Fibroblast of lung (primary cell): ENCODE data around the gene HOXA1. TPM values are rescaled to one million over a fixed set of nuclear protein-coding genes. Genes with fewer than 3 reads are reported as not detected.

ENCODE experiments used
- DNase-seq, 2 donors: peaks; one replicate each; pipeline versions ENCODE4 v3.0.0 to v3.0.0-alpha.2; 2010; ENCODE audit warnings: low read depth in 2 of 2
- H2AFZ ChIP-seq: 2 replicates; pipeline ENCODE4 v1.5.1; 2012; ENCODE audit warnings: low read length, control low read depth, inconsistent platforms
- H3K27ac ChIP-seq: 2 replicates; pipeline ENCODE4 v1.5.1; 2011; ENCODE audit warnings: low read length, control low read depth; ENCODE audit not compliant: insufficient read depth
- H3K27me3 ChIP-seq: 2 replicates; pipeline ENCODE4 v1.5.1; 2011; ENCODE audit warnings: mild to moderate bottlenecking, low read length; ENCODE audit not compliant: control insufficient read depth, insufficient read depth
- H3K36me3 ChIP-seq: 2 replicates; pipeline ENCODE4 v1.5.1; 2011; ENCODE audit warnings: low read length; ENCODE audit not compliant: control insufficient read depth, insufficient read depth
- H3K4me1 ChIP-seq: 2 replicates; pipeline ENCODE4 v1.5.1; 2011; ENCODE audit warnings: low read length; ENCODE audit not compliant: control insufficient read depth, insufficient read depth; ENCODE audit errors: extremely low read depth
- H3K4me2 ChIP-seq: 2 replicates; pipeline ENCODE4 v1.5.1; 2011; ENCODE audit warnings: low read length, control low read depth; ENCODE audit not compliant: insufficient read depth; ENCODE audit errors: extremely low read depth
- H3K4me3 ChIP-seq, 4 experiments: fragments of 200-600 bp in 1 of 4; sonication (generic) in 1 of 4; replicated peaks in 1 of 4; 2 replicates each; pipeline ENCODE4 v1.5.1; 2011 to 2016; ENCODE audit warnings: low read length in 4 of 4, low read depth in 3 of 4, mild to moderate bottlenecking in 3 of 4, control low read depth in 2 of 4, inconsistent platforms in 1 of 4, mixed read lengths in 1 of 4; ENCODE audit not compliant: insufficient read depth in 1 of 4; ENCODE audit errors: control extremely low read depth in 1 of 4
- H3K79me2 ChIP-seq: 2 replicates; pipeline ENCODE4 v1.5.1; 2012; ENCODE audit warnings: mild to moderate bottlenecking, low read length, inconsistent platforms; ENCODE audit not compliant: control insufficient read depth, insufficient read depth
- H3K9ac ChIP-seq: 2 replicates; pipeline ENCODE4 v1.5.1; 2011; ENCODE audit warnings: mild to moderate bottlenecking, low read length, control low read depth; ENCODE audit not compliant: insufficient read depth
- H3K9me3 ChIP-seq: 2 replicates; pipeline ENCODE4 v1.5.1; 2012; ENCODE audit warnings: low read depth, low read length; ENCODE audit not compliant: control insufficient read depth, insufficient read depth
- H4K20me1 ChIP-seq: 2 replicates; pipeline ENCODE4 v1.5.1; 2011; ENCODE audit warnings: low read length; ENCODE audit not compliant: control insufficient read depth, insufficient read depth; ENCODE audit errors: extremely low read depth
- CTCF ChIP-seq, 2 donors: IDR thresholded peaks in 1 of 2; conservative IDR thresholded peaks in 1 of 2; 1 replicate in 1 of 2; 2 replicates in 1 of 2; pipeline ENCODE4 v1.5.1; 2011 to 2012; ENCODE audit warnings: low read length in 2 of 2, control low read depth in 1 of 2, inconsistent platforms in 1 of 2, low read depth in 1 of 2, mild to moderate bottlenecking in 1 of 2
- EZH2 ChIP-seq: IDR thresholded peaks from 2 replicates; pipeline ENCODE4 v1.5.1; 2012; ENCODE audit warnings: low read length, control low read depth, mild to moderate bottlenecking; ENCODE audit errors: missing control alignments
- polyA plus RNA-seq, 2 donors: library from polyadenylated mRNA; depleted of rRNA in 1 of 2; stranded (reverse) in 1 of 2; unstranded in 1 of 2; fragments of >200 nt; gene quantifications; 2 replicates each; pipeline ENCODE4 v1.2.1, GENCODE V29; 2011 to 2012; ENCODE audit warnings: missing spikeins in 1 of 2
- total RNA-seq: library from RNA; depleted of rRNA; stranded (reverse); fragments of >200 nt; gene quantifications from 2 replicates; pipeline ENCODE4 v1.2.1, GENCODE V29; 2014

HOXA1 gene
- total and polyA plus RNA-seq, 2 donors (not counting 1 experiment from before 2014, with no cell fraction given): 0.50 to 0.83 TPM

DNA sequence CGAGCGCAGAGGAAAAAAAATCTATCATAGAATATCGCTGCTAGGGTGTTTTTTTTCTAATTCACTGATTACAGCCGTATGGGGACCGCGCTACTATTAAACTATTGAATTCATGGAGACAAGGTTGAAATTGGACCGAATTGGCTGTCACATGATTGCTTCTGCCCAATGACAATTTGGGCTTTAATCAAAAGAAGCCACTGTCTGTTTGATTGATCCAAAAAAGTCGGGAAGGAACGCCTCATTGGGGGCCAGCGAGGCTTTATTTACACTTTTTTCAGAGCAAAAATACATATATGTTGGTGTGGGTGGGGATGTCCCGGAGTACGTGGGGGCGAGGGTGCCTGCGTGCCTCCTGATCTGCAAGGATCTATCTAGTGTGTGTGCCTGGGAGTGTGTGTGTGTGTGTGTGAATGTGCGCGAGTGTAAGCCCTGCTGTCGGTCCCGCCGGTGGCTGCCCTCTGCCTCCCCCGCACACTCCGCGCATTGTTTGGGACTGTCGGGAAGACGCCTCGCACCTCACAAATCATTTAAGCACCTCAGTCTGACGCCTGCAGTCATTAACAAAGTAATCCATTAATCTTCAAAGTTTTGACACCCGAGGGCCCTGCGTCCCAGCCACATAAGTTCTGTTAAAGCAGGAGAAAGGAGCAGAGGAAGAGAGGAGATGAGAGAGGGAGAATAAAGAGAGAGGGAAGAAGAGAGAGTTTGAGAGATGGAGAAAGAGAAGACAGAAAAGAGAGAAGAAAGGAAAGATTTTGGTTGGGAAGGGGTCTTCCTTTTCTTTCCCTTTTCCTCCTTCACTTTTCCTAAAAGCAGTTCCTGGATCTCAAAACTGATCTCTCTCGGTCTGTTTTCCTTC, 7.0 kb upstream of the HOXA1 start, which contains the start of gene HOXA2:
TSS of gene HOXA2 (minus strand) at position 103 of the 862 bp plus-strand sequence. CDS start 183 bp downstream, outside the sequence.
- peak within 1 kb of the TSS; percentile 74 for H3K9ac ChIP-seq
- peak within 1 kb of the TSS; percentile 52 to 93 (median 81) for H3K4me3 ChIP-seq
- no peaks in the 10 kb centered on the region for H3K9me3 ChIP-seq
- DNase-seq: peak; percentile 85 to 91
- no peaks in the 10 kb centered on the region for H3K27me3 ChIP-seq
- H3K27ac ChIP-seq: peak within 1 kb of the TSS; percentile 95
- no peaks in the 10 kb centered on the region for H4K20me1 ChIP-seq
- no peaks in the 10 kb centered on the region for H3K36me3 ChIP-seq
- peaks cover 24% of the 10 kb centered on the region for H3K4me1 ChIP-seq
- H3K4me2 ChIP-seq: peak within 1 kb of the TSS; percentile 97
- H2AFZ ChIP-seq: no peak within 1 kb of the TSS
- peaks cover 83% of the 10 kb centered on the region for H3K79me2 ChIP-seq
- TF ChIP-seq EZH2: no peak
- no peak for TF ChIP-seq CTCF (conservative IDR thresholded peaks at IDR 0.05 in 1 of 2, IDR thresholded peaks at IDR 0.05 in 1 of 2; ENCODE audit: low read depth in 1 of 2, low read length in 2 of 2)

DNA sequence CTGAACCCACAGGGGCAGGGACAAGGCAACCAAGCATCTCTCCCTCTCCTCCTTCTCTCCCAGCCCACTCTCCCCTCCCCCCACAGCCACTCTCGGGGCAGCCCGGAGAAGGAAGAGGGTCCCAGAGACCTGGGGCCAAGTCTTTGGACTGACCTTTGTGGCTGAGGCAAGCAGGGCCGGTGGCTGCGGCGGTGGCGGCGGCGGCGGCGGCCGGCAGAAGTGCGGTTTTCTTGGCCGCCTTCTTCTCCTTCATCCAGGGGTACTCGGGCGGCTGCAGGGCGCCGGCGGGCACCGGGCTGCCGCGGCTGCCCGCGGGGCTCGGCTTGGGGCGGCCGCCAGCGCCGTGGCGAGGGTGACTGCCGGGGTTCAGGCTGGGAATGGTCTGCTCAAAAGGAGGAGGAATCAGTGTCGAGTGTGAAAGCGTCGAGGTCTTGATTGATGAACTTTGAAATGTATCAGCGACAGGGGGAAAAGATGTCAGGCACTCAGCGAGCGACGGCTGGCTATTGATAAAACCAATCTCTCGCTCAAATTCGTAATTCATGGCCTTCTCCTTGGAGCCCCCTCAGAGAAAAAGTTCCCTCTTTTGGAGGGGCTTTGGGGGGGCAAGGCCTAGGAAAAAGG, 6.3 kb upstream of the HOXA1 start:
- H2AFZ ChIP-seq: no peak overlapping the region
- DNase-seq: peak; percentile 47 to 53
- no peaks in the 10 kb centered on the region for H3K9me3 ChIP-seq
- peak overlapping the region; percentile 74 for H3K9ac ChIP-seq
- no peaks in the 10 kb centered on the region for H4K20me1 ChIP-seq
- H3K4me3 ChIP-seq: peak overlapping the region; percentile 52 to 93 (median 81)
- peak overlapping the region; percentile 95 for H3K27ac ChIP-seq
- peaks cover 87% of the 10 kb centered on the region for H3K79me2 ChIP-seq
- H3K4me1 ChIP-seq: peaks cover 23% of the 10 kb centered on the region
- no peaks in the 10 kb centered on the region for H3K27me3 ChIP-seq
- peak overlapping the region; percentile 97 for H3K4me2 ChIP-seq
- no peak for TF ChIP-seq EZH2
- H3K36me3 ChIP-seq: no peaks in the 10 kb centered on the region

DNA sequence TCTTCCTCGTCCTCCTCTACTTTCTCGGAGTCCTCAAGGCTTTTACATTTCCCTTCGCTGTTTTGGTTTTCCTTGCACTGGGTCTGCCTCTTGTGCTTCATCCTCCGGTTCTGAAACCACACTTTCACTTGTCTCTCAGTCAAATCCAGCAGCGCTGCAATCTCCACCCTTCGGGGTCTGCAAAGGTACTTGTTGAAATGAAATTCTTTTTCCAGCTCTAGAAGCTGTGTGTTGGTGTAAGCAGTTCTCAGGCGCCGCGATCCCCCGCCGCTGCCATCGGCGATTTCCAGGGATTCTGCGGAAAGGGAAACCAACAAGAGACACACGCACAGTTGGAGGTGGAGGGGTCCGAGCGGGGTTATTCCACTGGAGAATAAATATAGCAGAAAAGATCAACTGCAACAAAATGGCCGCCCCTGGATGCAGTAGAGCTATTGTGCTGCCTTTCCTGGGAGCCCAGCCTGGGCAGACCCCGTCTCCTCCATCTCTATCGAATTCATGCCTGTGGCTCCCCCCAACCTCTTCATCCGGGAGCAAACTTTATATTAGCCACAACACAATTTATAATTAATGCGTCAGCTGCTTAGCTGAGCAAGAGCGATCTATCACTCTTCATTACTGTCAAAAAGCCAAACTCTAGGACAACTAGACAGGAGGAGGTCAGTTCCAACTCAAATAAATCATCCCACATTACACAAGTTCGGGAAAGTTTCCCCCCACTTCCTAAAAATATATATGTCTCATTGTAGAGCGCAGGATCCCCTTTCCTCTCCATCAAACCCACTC, 5.6 kb upstream of the HOXA1 start:
- Histone ChIP-seq H3K9me3 (no peaks in the 10 kb centered on the region), H3K4me2 (peak overlapping the region; percentile 97), H4K20me1 (no peaks in the 10 kb centered on the region), H3K27ac (peak overlapping the region; percentile 95), H3K9ac (peak overlapping the region; percentile 74), H3K36me3 (no peaks in the 10 kb centered on the region), H3K4me1 (peaks cover 23% of the 10 kb centered on the region), H3K27me3 (no peaks in the 10 kb centered on the region), H3K4me3 (peak overlapping the region; percentile 52 to 93 (median 81)), H2AFZ (no peak overlapping the region), H3K79me2 (peaks cover 87% of the 10 kb centered on the region)
- DNase-seq: peak; percentile 92 to 94
- no peak for TF ChIP-seq CTCF (conservative IDR thresholded peaks at IDR 0.05 in 1 of 2, IDR thresholded peaks at IDR 0.05 in 1 of 2; ENCODE audit: low read depth in 1 of 2, low read length in 2 of 2)
- TF ChIP-seq EZH2: no peak
